ENCODE measurements around the gene C1QTNF6.

The C1QTNF6 gene

GRCh38 chr22:37190262-37190780 lies 2.3 kb upstream of the C1QTNF6 start:
- no peak for DNase-seq (ENCODE audit: low spot score)

GRCh38 chr22:37188901-37189466 lies 937 bp upstream of the C1QTNF6 start:
- DNase-seq (ENCODE audit: low spot score): no peak

- DNase-seq (ENCODE audit: low spot score): no peak
Observed at GRCh38 chr22:37187552-37187890, 526 bp downstream of the C1QTNF6 start.

GRCh38 chr22:37186997-37187522 lies 987 bp downstream of the C1QTNF6 start:
- DNase-seq (ENCODE audit: low spot score): no peak

- DNase-seq (ENCODE audit: low spot score): no peak
Observed at GRCh38 chr22:37186228-37186996, 1.6 kb downstream of the C1QTNF6 start.

GRCh38 chr22:37185646-37186227 lies 2.3 kb downstream of the C1QTNF6 start:
- no peak for DNase-seq (ENCODE audit: low spot score)

GRCh38 chr22:37184816-37185541 lies 3.1 kb downstream of the C1QTNF6 start:
- DNase-seq (ENCODE audit: low spot score): no peak

GRCh38 chr22:37184380-37184755 lies 3.7 kb downstream of the C1QTNF6 start:
- DNase-seq (ENCODE audit: low spot score): no peak

GRCh38 chr22:37183432-37184379 lies 4.3 kb downstream of the C1QTNF6 start:
- no peak for DNase-seq (ENCODE audit: low spot score)

- DNase-seq (ENCODE audit: low spot score): no peak
Observed at GRCh38 chr22:37182949-37183245, 5.2 kb downstream of the C1QTNF6 start.

- DNase-seq (ENCODE audit: low spot score): no peak
Observed at GRCh38 chr22:37182101-37182948, 5.7 kb downstream of the C1QTNF6 start.

- no peak for DNase-seq (ENCODE audit: low spot score)
Observed at GRCh38 chr22:37181681-37182080, 6.4 kb downstream of the C1QTNF6 start.

GRCh38 chr22:37180531-37181231 lies 7.4 kb downstream of the C1QTNF6 start:
- DNase-seq (ENCODE audit: low spot score): no peak

- DNase-seq (ENCODE audit: low spot score): no peak
Observed at GRCh38 chr22:37179622-37180420, 8.2 kb downstream of the C1QTNF6 start.

GRCh38 chr22:37179126-37179470 lies 8.9 kb downstream of the C1QTNF6 start:
- no peak for DNase-seq (ENCODE audit: low spot score)

- DNase-seq (ENCODE audit: low spot score): no peak
Observed at GRCh38 chr22:37178350-37179125, 9.5 kb downstream of the C1QTNF6 start.

GRCh38 chr22:37177755-37178154 lies 10.3 kb downstream of the C1QTNF6 start:
- no peak for DNase-seq (ENCODE audit: low spot score)

- no peak for DNase-seq (ENCODE audit: low spot score)
Observed at GRCh38 chr22:37177221-37177620, 10.8 kb downstream of the C1QTNF6 start.
